IMR-90 (cell line): ENCODE results near the gene LAMA3. TPM values are rescaled to one million over a fixed set of nuclear protein-coding genes. Genes with fewer than 3 reads are reported as not detected.

ENCODE experiments used
- ATAC-seq: fragments of 200-7000 bp; cut with Tn5 transposase; 2 replicates; pipeline ENCODE4 v1.9.1; 2020; ENCODE audit warnings: low read depth, mild to moderate bottlenecking, moderate library complexity
- BruUV-seq: library from RNA; stranded (reverse); fragments of 400-500 nt; replicated peaks from 2 replicates; lab custom pipeline; 2021; lab: Mats Ljungman, UMichigan
- CTCF ChIA-PET: fragments of 300-600 bp; formaldehyde crosslinking; extraction: SDS; loops from one replicate; lab custom pipeline; 2021; ENCODE audit warnings: antibody characterized with exemption; lab: Yijun Ruan, JAX
- POLR2A ChIA-PET: fragments of 300-600 bp; sonication (Branson Sonifier 250); formaldehyde crosslinking; loops from one replicate; lab custom pipeline; 2022; ENCODE audit warnings: antibody characterized with exemption; ENCODE audit not compliant: unreplicated experiment; lab: Charles Lee
- DNase-seq: peaks from one replicate; pipeline ENCODE4 v3.0.0; 2013
- H2AFZ ChIP-seq: replicated peaks from 2 replicates; pipeline ENCODE3; 2013; ENCODE audit warnings: low read length, mild to moderate bottlenecking; ENCODE audit not compliant: poor library complexity
- H2AK5ac ChIP-seq: 2 replicates; pipeline ENCODE4 v1.6.1; 2013; ENCODE audit warnings: low read depth, low read length, inconsistent platforms
- H2AK9ac ChIP-seq: replicated peaks from 2 replicates; pipeline ENCODE3; 2013; ENCODE audit warnings: mild to moderate bottlenecking, low read depth, low read length, moderate library complexity; ENCODE audit not compliant: poor library complexity
- H2BK120ac ChIP-seq: 2 replicates; pipeline ENCODE4 v1.6.1; 2013; ENCODE audit warnings: low read depth, low read length, inconsistent platforms
- H2BK15ac ChIP-seq: 3 replicates; pipeline ENCODE4 v1.6.1; 2013; ENCODE audit warnings: low read depth, low read length, inconsistent platforms
- H2BK20ac ChIP-seq: 2 replicates; pipeline ENCODE4 v1.6.1; 2013; ENCODE audit warnings: low read depth, mild to moderate bottlenecking, inconsistent platforms, low read length, moderate library complexity
- H2BK5ac ChIP-seq: 2 replicates; pipeline ENCODE4 v1.6.1; 2013; ENCODE audit warnings: mild to moderate bottlenecking, low read depth, low read length, inconsistent platforms; ENCODE audit not compliant: poor library complexity, severe bottlenecking
- H3K14ac ChIP-seq: replicated peaks from 2 replicates; pipeline ENCODE4 v1.6.1; 2013; ENCODE audit warnings: low read depth, low read length, inconsistent platforms
- H3K18ac ChIP-seq: 2 replicates; pipeline ENCODE4 v1.6.1; 2013; ENCODE audit warnings: low read depth, low read length, control low read depth
- H3K23ac ChIP-seq: 2 replicates; pipeline ENCODE4 v1.6.1; 2013; ENCODE audit warnings: low read depth, low read length, inconsistent platforms
- H3K27ac ChIP-seq: 2 replicates; pipeline ENCODE4 v1.5.1; 2013; ENCODE audit warnings: mild to moderate bottlenecking, control low read depth, low read length; ENCODE audit not compliant: insufficient read depth
- H3K27me3 ChIP-seq: 2 replicates; pipeline ENCODE4 v1.6.1; 2013; ENCODE audit warnings: low read length; ENCODE audit not compliant: control insufficient read depth, insufficient read depth
- H3K36me3 ChIP-seq: 2 replicates; pipeline ENCODE4 v1.6.1; 2013; ENCODE audit warnings: low read length, mixed read lengths; ENCODE audit not compliant: control insufficient read depth, insufficient read depth
- H3K4ac ChIP-seq: 2 replicates; pipeline ENCODE4 v1.6.1; 2013; ENCODE audit warnings: low read depth, low read length, inconsistent platforms
- H3K4me1 ChIP-seq: 2 replicates; pipeline ENCODE4 v1.6.1; 2013; ENCODE audit warnings: low read length, mixed read lengths; ENCODE audit not compliant: control insufficient read depth, insufficient read depth
- H3K4me2 ChIP-seq: 2 replicates; pipeline ENCODE4 v1.6.1; 2013; ENCODE audit warnings: low read depth, mild to moderate bottlenecking, control low read depth, low read length, moderate library complexity
- H3K4me3 ChIP-seq: 2 replicates; pipeline ENCODE4 v1.5.1; 2013; ENCODE audit warnings: low read depth, mild to moderate bottlenecking, control low read depth, low read length, moderate library complexity; ENCODE audit not compliant: insufficient read depth
- H3K56ac ChIP-seq: 2 replicates; pipeline ENCODE4 v1.6.1; 2013; ENCODE audit warnings: low read length, inconsistent platforms; ENCODE audit not compliant: insufficient read depth; ENCODE audit errors: extremely low read depth
- H3K79me1 ChIP-seq, 2 experiments: 2 replicates each; pipeline ENCODE4 v1.6.1; 2013; ENCODE audit warnings: low read length in 2 of 2, inconsistent platforms in 1 of 2, low read depth in 1 of 2
- H3K9ac ChIP-seq: 2 replicates; pipeline ENCODE4 v1.6.1; 2013; ENCODE audit warnings: low read depth, low read length, control low read depth
- H3K9me1 ChIP-seq: 2 replicates; pipeline ENCODE4 v1.6.1; 2013; ENCODE audit warnings: low read length, inconsistent platforms; ENCODE audit not compliant: insufficient read depth
- H3K9me3 ChIP-seq: 2 replicates; pipeline ENCODE4 v1.6.1; 2013; ENCODE audit warnings: low read length; ENCODE audit not compliant: control insufficient read depth, insufficient read depth
- H4K20me1 ChIP-seq: 2 replicates; pipeline ENCODE4 v1.6.1; 2013; ENCODE audit warnings: low read length, inconsistent platforms; ENCODE audit not compliant: insufficient read depth
- H4K5ac ChIP-seq: 2 replicates; pipeline ENCODE4 v1.6.1; 2013; ENCODE audit warnings: mild to moderate bottlenecking, low read depth, low read length, control low read depth
- H4K8ac ChIP-seq, 2 experiments: 2 replicates each; pipeline ENCODE4 v1.6.1; 2013; ENCODE audit warnings: low read depth in 2 of 2, low read length in 2 of 2, control low read depth in 1 of 2, inconsistent platforms in 1 of 2
- H4K91ac ChIP-seq: 2 replicates; pipeline ENCODE4 v1.6.1; 2013; ENCODE audit warnings: low read depth, low read length, inconsistent platforms; ENCODE audit not compliant: insufficient read depth
- SMC3 ChIP-seq: fragments of 150-350 bp; IDR thresholded peaks from 2 replicates; pipeline ENCODE4 v1.6.1; 2016; ENCODE audit warnings: low read depth, mild to moderate bottlenecking, antibody characterized with exemption, low read length, moderate library complexity
- WGBS, 2 experiments: methylation state at CpG; one replicate each; pipeline versions ENCODE4 v1.1.5 to v1.1.7; 2013; ENCODE audit warnings: missing lambda C conversion rate in 2 of 2; ENCODE audit not compliant: insufficient read length in 1 of 2; ENCODE audit errors: extremely low coverage in 2 of 2; 5-methylcytosine and 5-hydroxymethylcytosine counted together
- dilution Hi-C: fragments of 300-500 bp; cut with HindIII; formaldehyde crosslinking; loops from one replicate; pipeline ENCODE4 v1.14.3; 2018; ENCODE audit warnings: low sequenced_read_pairs; ENCODE audit not compliant: unreplicated experiment
- in situ Hi-C: fragments of 300-500 bp; cut with MboI; formaldehyde crosslinking; loops from 3 replicates; pipeline ENCODE4 v1.14.3; 2019; ENCODE audit warnings: low sequenced_read_pairs, inconsistent platforms, mixed read lengths
- intact Hi-C: fragments of 100-400 bp; cut with micrococcal nuclease; formaldehyde crosslinking; loops from 2 replicates; pipeline ENCODE4 v1.10.0; 2022
- polyA plus RNA-seq, 3 experiments: library from polyadenylated mRNA; depleted of rRNA; stranded (reverse); fragments of >200 nt; gene quantifications; 2 replicates each; pipeline ENCODE4 v1.2.3, GENCODE V29; 2012; ENCODE audit warnings: low replicate concordance in 1 of 3
- total RNA-seq: library from RNA; depleted of rRNA; stranded (reverse); fragments of >200 nt; gene quantifications from 2 replicates; pipeline ENCODE4 v1.2.3, GENCODE V29; 2012

Gene LAMA3
- total and polyA plus RNA-seq, 2 of the 4 experiments (the other 2 are of a cell fraction), result 0.18 to 0.19 TPM

GRCh38 chr18:23941791-23942190 is 252.5 kb downstream of the LAMA3 start:
- H4K20me1 ChIP-seq, result no peaks in the 10 kb centered on the region
- H3K79me1 ChIP-seq, result no peaks in the 10 kb centered on the region
- no peak overlapping the region; the same call in 1 of the 2 replicates for H2AK5ac ChIP-seq
- TF ChIP-seq SMC3, result no peak
- no peaks in the 10 kb centered on the region for H3K27me3 ChIP-seq
- H3K4me1 ChIP-seq, result peaks cover 12% of the 10 kb centered on the region
- no peak overlapping the region; the same call in 2 of the 3 replicates for H2BK15ac ChIP-seq
- peaks cover 10% of the 10 kb centered on the region for H3K9me1 ChIP-seq
- CTCF ChIA-PET, result no interaction called here
- no peak overlapping the region for H3K4me3 ChIP-seq
- dilution Hi-C loops, result no loop called here
- H3K4ac ChIP-seq, result peak overlapping the region; percentile 7; the same call in 1 of the 2 replicates
- H3K23ac ChIP-seq, result no peak overlapping the region
- no peak overlapping the region for H3K9ac ChIP-seq
- no peak overlapping the region for H2AFZ ChIP-seq
- 0 out of 4 replicates have a peak overlapping the region, but pooled peaks of 1 of the 2 experiments have one; percentile 32 for H4K8ac ChIP-seq
- H4K91ac ChIP-seq, result no peak overlapping the region; the same call in 1 of the 2 replicates
- no peak overlapping the region for H3K56ac ChIP-seq
- BruUV-seq, result no TSS peak
- peak overlapping the region; percentile 64 for H2BK120ac ChIP-seq
- H2BK20ac ChIP-seq, result no peak overlapping the region; the same call in 1 of the 2 replicates
- H3K27ac ChIP-seq, result no peak overlapping the region
- no peak overlapping the region for H3K4me2 ChIP-seq
- no peak for ATAC-seq
- whole genome bisulfite sequencing, 2 experiments, result no CpG with 5 or more reads among the region's 3 CpGs
- intact Hi-C loops, result no loop called here
- no peak overlapping the region for H2AK9ac ChIP-seq
- no peak overlapping the region for H3K18ac ChIP-seq
- no peaks in the 10 kb centered on the region for H3K36me3 ChIP-seq
- no peak overlapping the region for H3K14ac ChIP-seq
- DNase-seq, result no peak
- H2BK5ac ChIP-seq, result no peak overlapping the region
- in situ Hi-C loops, result no loop called here
- POLR2A ChIA-PET, result no interaction called here
- H4K5ac ChIP-seq, result peak overlapping the region; percentile 35; the same call in 1 of the 2 replicates
- H3K9me3 ChIP-seq, result no peaks in the 10 kb centered on the region
